B cell (primary cell): ENCODE data around the gene TMEM80. TPM values are rescaled to one million over a fixed set of nuclear protein-coding genes. Genes with fewer than 3 reads are reported as not detected.

Source experiments
- ATAC-seq: fragments of 200-7000 bp; cut with Tn5 transposase; one replicate; pipeline ENCODE4 v1.10.0; 2021; ENCODE audit warnings: low read depth, mild to moderate bottlenecking, moderate number of reproducible peaks, moderate library complexity
- CTCF ChIA-PET: fragments of 350-600 bp; sonication (Branson Sonifier 250); formaldehyde crosslinking; loops from one replicate; lab custom pipeline; 2021; ENCODE audit warnings: antibody characterized with exemption, inconsistent platforms; lab: Charles Lee
- POLR2A ChIA-PET: fragments of 350-600 bp; sonication (Branson Sonifier 250); formaldehyde crosslinking; loops from one replicate; lab custom pipeline; 2021; ENCODE audit warnings: antibody characterized with exemption; lab: Charles Lee
- DNase-seq: peaks from one replicate; pipeline ENCODE4 v3.0.0; 2013
- H2AFZ ChIP-seq: 2 replicates; pipeline ENCODE4 v1.6.1; 2012; ENCODE audit warnings: mild to moderate bottlenecking, low read depth, low read length; ENCODE audit not compliant: insufficient read depth, poor library complexity, severe bottlenecking
- H3K27ac ChIP-seq, 2 donors: 1 replicate in 1 of 2; 2 replicates in 1 of 2; pipeline ENCODE4 v1.5.1; 2012 to 2013; ENCODE audit warnings: low read length in 2 of 2, mild to moderate bottlenecking in 2 of 2, moderate library complexity in 1 of 2
- H3K27me3 ChIP-seq, 4 experiments: fragments of 200-600 bp in 1 of 4; sonication (generic) in 1 of 4; replicated peaks in 1 of 4; 1 replicate in 2 of 4; 2 replicates in 2 of 4; pipeline versions ENCODE4 v1.6.1 to v1.7.0; 2013 to 2016; ENCODE audit warnings: low read length in 3 of 4, mild to moderate bottlenecking in 2 of 4, mixed read lengths in 1 of 4, moderate library complexity in 1 of 4; ENCODE audit not compliant: insufficient read depth in 4 of 4, control insufficient read depth in 3 of 4; ENCODE audit errors: control extremely low read depth in 1 of 4
- H3K36me3 ChIP-seq, 2 experiments: replicated peaks in 1 of 2; 1 replicate in 1 of 2; 2 replicates in 1 of 2; pipeline versions ENCODE4 v1.6.1 to v1.7.1; 2013; ENCODE audit warnings: low read length in 1 of 2; ENCODE audit not compliant: insufficient read depth in 2 of 2, control insufficient read depth in 1 of 2; ENCODE audit errors: control extremely low read depth in 1 of 2, extremely low read depth in 1 of 2
- H3K4me1 ChIP-seq, 2 donors: fragments of 200-600 bp in 1 of 2; sonication (generic) in 1 of 2; 1 replicate in 1 of 2; 2 replicates in 1 of 2; pipeline versions ENCODE4 v1.5.1 to v1.6.1; 2013 to 2017; ENCODE audit warnings: low read length in 2 of 2; ENCODE audit not compliant: control insufficient read depth in 2 of 2, insufficient read depth in 2 of 2
- H3K4me2 ChIP-seq: replicated peaks from 2 replicates; pipeline ENCODE3; 2012; ENCODE audit warnings: mild to moderate bottlenecking, low read depth, low read length; ENCODE audit not compliant: poor library complexity, severe bottlenecking
- H3K4me3 ChIP-seq, 5 experiments: fragments of 200-600 bp in 1 of 5; sonication (generic) in 1 of 5; 1 replicate in 3 of 5; 2 replicates in 2 of 5; pipeline versions ENCODE4 v1.5.1 to v1.7.0; 2011 to 2016; ENCODE audit warnings: low read length in 4 of 5, mild to moderate bottlenecking in 4 of 5, low read depth in 2 of 5, control low read depth in 1 of 5, moderate library complexity in 1 of 5; ENCODE audit not compliant: insufficient read depth in 1 of 5; ENCODE audit errors: control extremely low read depth in 1 of 5, extremely low read depth in 1 of 5
- H3K79me2 ChIP-seq: fragments of 200-600 bp; sonication (generic); one replicate; pipeline ENCODE4 v1.6.0; 2016; ENCODE audit warnings: low read length; ENCODE audit not compliant: control insufficient read depth, insufficient read depth
- H3K9ac ChIP-seq: fragments of 200-600 bp; sonication (generic); 2 replicates; pipeline ENCODE4 v1.6.1; 2017; ENCODE audit warnings: mild to moderate bottlenecking, low read length, moderate library complexity
- H3K9me3 ChIP-seq, 3 donors: one replicate each; pipeline versions ENCODE4 v1.6.1 to v1.7.1; 2013; ENCODE audit warnings: low read length in 2 of 3; ENCODE audit not compliant: control insufficient read depth in 2 of 3, insufficient read depth in 1 of 3; ENCODE audit errors: control extremely low read depth in 1 of 3
- H4K20me1 ChIP-seq: 2 replicates; pipeline ENCODE4 v1.6.0; 2012; ENCODE audit warnings: mild to moderate bottlenecking, low read length; ENCODE audit not compliant: insufficient read depth, control insufficient read depth, poor library complexity, severe bottlenecking
- H3K27ac Mint-ChIP-seq: one replicate; pipeline ENCODE4 v1.8.0; 2021; ENCODE audit warnings: mixed read lengths
- H3K27me3 Mint-ChIP-seq: one replicate; pipeline ENCODE4 v1.8.0; 2021; ENCODE audit warnings: mixed read lengths
- H3K4me1 Mint-ChIP-seq: one replicate; pipeline ENCODE4 v1.8.0; 2021; ENCODE audit warnings: mixed read lengths
- H3K4me3 Mint-ChIP-seq: one replicate; pipeline ENCODE4 v1.8.0; 2021; ENCODE audit warnings: mixed read lengths
- H3K9me3 Mint-ChIP-seq: one replicate; pipeline ENCODE4 v1.8.0; 2022; ENCODE audit warnings: mixed read lengths; ENCODE audit not compliant: insufficient read depth
- EZH2 ChIP-seq: IDR thresholded peaks from 2 replicates; pipeline ENCODE4 v1.6.1; 2012; ENCODE audit warnings: borderline replicate concordance, low read depth, mild to moderate bottlenecking, moderate library complexity, low read length; ENCODE audit not compliant: insufficient read depth, poor library complexity, severe bottlenecking
- WGBS: methylation state at CpG from one replicate; pipeline ENCODE4 v1.1.5; 2013; ENCODE audit warnings: missing lambda C conversion rate; ENCODE audit not compliant: insufficient coverage; 5-methylcytosine and 5-hydroxymethylcytosine counted together
- intact Hi-C: fragments of 100-400 bp; cut with micrococcal nuclease; formaldehyde crosslinking; loops from one replicate; pipeline ENCODE4 v1.10.0; 2022
- polyA plus RNA-seq: library from polyadenylated mRNA; depleted of rRNA; stranded (reverse); fragments of >200 nt; gene quantifications from 2 replicates; pipeline ENCODE4 v1.2.3, GENCODE V29; 2012
- total RNA-seq, 2 donors: library from RNA; stranded (reverse); fragments of 120-200 nt in 1 of 2; gene quantifications; 1 replicate in 1 of 2; 2 replicates in 1 of 2; pipeline versions ENCODE4 v1.2.3 to v1.2.4, GENCODE V29; 2013 to 2022
- TF ChIP-seq, protein P1 (sequence below): fragments of 200-600 bp; IDR thresholded peaks from one replicate; pipeline ENCODE4 v1.8.0; 2022; ENCODE audit warnings: antibody characterized with exemption, mild to moderate bottlenecking

The TMEM80 gene
- total and polyA plus RNA-seq, 2 donors (not counting 1 experiment from before 2014, with no cell fraction given) = 72.5 to 84.1 TPM

DNA sequence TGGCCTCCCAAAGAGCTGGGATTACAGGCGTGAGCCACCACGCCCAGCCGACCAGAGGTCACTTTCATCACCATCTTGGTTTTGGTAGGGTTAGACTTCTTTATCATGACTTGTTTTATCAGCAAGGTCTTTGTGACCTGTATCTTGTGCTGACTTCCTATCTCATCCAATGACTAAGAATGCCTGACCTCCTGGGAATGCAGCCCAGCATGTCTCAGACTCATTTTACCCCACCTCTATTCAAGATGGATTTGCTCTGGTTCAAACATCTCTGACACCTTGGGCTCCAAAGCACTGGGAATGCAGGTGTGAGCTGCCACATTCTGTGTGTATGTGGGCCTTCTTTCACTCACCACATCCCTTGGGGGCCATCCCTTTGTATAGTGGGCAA is 46.5 kb downstream of the TMEM80 start:
- Histone ChIP-seq H3K79me2 (no peaks in the 10 kb centered on the region), H3K4me1 (peaks cover 14 to 15% of the 10 kb centered on the region in 2 donors), H4K20me1 (no peaks in the 10 kb centered on the region), H3K36me3 (no peaks in the 10 kb centered on the region), H3K27ac (no peak overlapping the region), H2AFZ (no peak overlapping the region), H3K4me3 (no peak overlapping the region), H3K9ac (no peak overlapping the region), H3K4me2 (no peak overlapping the region), H3K27me3 (peaks cover 0 to 7% (median 0%) of the 10 kb centered on the region in 4 experiments), H3K9me3 (no peaks in the 10 kb centered on the region)
- Mint-ChIP-seq H3K4me3 (no peak overlapping the region), H3K27ac (no peak overlapping the region), H3K27me3 (peaks cover 16% of the 10 kb centered on the region), H3K4me1 (peaks cover 13% of the 10 kb centered on the region), H3K9me3 (no peaks in the 10 kb centered on the region)
- 100% methylated on average over 1 of the region's 3 CpGs for WGBS
- TF ChIP-seq, protein P1, sequence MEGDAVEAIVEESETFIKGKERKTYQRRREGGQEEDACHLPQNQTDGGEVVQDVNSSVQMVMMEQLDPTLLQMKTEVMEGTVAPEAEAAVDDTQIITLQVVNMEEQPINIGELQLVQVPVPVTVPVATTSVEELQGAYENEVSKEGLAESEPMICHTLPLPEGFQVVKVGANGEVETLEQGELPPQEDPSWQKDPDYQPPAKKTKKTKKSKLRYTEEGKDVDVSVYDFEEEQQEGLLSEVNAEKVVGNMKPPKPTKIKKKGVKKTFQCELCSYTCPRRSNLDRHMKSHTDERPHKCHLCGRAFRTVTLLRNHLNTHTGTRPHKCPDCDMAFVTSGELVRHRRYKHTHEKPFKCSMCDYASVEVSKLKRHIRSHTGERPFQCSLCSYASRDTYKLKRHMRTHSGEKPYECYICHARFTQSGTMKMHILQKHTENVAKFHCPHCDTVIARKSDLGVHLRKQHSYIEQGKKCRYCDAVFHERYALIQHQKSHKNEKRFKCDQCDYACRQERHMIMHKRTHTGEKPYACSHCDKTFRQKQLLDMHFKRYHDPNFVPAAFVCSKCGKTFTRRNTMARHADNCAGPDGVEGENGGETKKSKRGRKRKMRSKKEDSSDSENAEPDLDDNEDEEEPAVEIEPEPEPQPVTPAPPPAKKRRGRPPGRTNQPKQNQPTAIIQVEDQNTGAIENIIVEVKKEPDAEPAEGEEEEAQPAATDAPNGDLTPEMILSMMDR = no peak
- no peak for TF ChIP-seq EZH2
- CTCF ChIA-PET = interaction anchor here (2.9 kb wide), 1 partner anchor 16 kb away, joined by 6 read pairs; no protein-coding TSS in a partner anchor
- intact Hi-C loops = no loop called here
- DNase-seq (no peak), ATAC-seq (no peak)
- POLR2A ChIA-PET = no interaction called here

DNA sequence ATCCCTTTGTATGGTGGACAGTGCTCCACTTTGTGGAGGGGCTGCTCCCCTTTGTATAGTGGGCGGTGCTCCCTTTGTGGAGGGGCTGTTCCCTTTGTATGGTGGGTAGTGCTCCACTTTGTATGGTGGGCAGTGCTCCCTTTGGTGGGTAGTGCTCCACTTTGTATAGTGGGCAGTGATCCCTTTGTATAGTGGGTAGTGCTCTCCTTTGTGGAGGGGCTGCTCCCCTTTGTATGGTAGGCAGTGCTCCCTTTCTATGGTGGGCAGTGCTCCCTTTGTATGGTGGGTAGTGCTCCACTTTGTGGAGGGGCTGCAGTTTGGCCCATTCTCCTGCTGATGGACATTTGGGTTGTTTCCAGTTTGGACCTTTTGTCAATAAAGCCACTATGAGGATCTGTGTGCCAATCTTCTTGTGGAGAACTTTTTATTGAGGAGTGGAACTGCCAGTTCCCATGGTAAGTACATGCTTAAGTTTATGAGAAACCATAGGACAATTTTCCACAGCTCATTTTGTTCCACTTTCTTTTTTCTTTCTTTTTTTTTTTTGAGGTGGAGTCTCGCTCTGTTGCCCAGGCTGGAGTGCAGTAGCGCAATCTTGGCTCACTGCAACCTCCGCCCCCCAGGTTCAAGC is 47.1 kb downstream of the TMEM80 start:
- ATAC-seq = no peak
- ChIA-PET CTCF (interaction anchor here (1.4 to 2.9 kb wide), 2 partner anchors 9 to 17 kb away, joined by 3 to 6 read pairs; no protein-coding TSS in a partner anchor), POLR2A (interaction anchor here (0.6 to 0.8 kb wide), 2 partner anchors 21 to 49 kb away, joined by 3 to 5 read pairs; no protein-coding TSS in a partner anchor)
- Histone ChIP-seq H3K36me3 (no peaks in the 10 kb centered on the region), H3K9me3 (no peaks in the 10 kb centered on the region), H3K4me1 (peaks cover 8 to 10% of the 10 kb centered on the region in 2 donors), H3K27me3 (peaks cover 0 to 2% (median 0%) of the 10 kb centered on the region in 4 experiments), H3K9ac (no peak overlapping the region), H3K79me2 (peaks cover 4% of the 10 kb centered on the region), H2AFZ (no peak overlapping the region), H3K4me3 (no peak overlapping the region), H3K4me2 (no peak overlapping the region), H4K20me1 (peaks cover 3% of the 10 kb centered on the region), H3K27ac (no peak overlapping the region)
- TF ChIP-seq, protein P1 = no peak
- TF ChIP-seq EZH2 = no peak
- no peak overlapping the region for H3K4me3 Mint-ChIP-seq
- no peak overlapping the region for H3K27ac Mint-ChIP-seq
- peaks cover 10% of the 10 kb centered on the region for H3K27me3 Mint-ChIP-seq
- WGBS = 100% methylated on average over 1 of the region's 4 CpGs
- peaks cover 8% of the 10 kb centered on the region for H3K4me1 Mint-ChIP-seq
- intact Hi-C loops = no loop called here
- no peaks in the 10 kb centered on the region for H3K9me3 Mint-ChIP-seq
- DNase-seq = no peak
